Measurements from ENCODE around the gene SLC5A3.

- TF ChIP-seq CTCF (IDR thresholded peaks at IDR 0.05) = no peak
- TF ChIP-seq POLR2AphosphoS5 (IDR thresholded peaks at IDR 0.05) = no peak
- no peak for TF ChIP-seq POLR2A (IDR thresholded peaks at IDR 0.05)
These were observed 2.6 kb downstream of the SLC5A3 start for GRCh38 chr21:34075760-34076660.
